ENCODE data around the gene STK32C. TPM values are rescaled to one million over a fixed set of nuclear protein-coding genes. Genes with fewer than 3 reads are reported as not detected.

STK32C gene
- total and polyA plus RNA-seq, 10 of the 15 experiments (the other 5 are each of a cell fraction or from before 2014, with no cell fraction given), result 1.5 to 18.1 (median 6.4) TPM

- TF ChIP-seq EZH2 (IDR thresholded peaks at IDR 0.05; ENCODE audit: borderline replicate concordance, control insufficient read depth, low read depth, low read length), result no peak
- no peak for TF ChIP-seq RBBP5 (conservative IDR thresholded peaks at IDR 0.05)
- no peak for TF ChIP-seq NR2F1 (conservative IDR thresholded peaks at IDR 0.05)
- no peak for TF ChIP-seq RB1 (IDR thresholded peaks at IDR 0.05; ENCODE audit: borderline replicate concordance)
- no peak for TF ChIP-seq NBN (IDR thresholded peaks at IDR 0.05)
- no peak for TF ChIP-seq RELA (IDR thresholded peaks at IDR 0.05; ENCODE audit: borderline replicate concordance, partially characterized antibody)
These were observed 15.9 kb downstream of the STK32C start (continued) for GRCh38 chr10:132291826-132292225.

- POLR2A ChIA-PET, result no interaction called here
- H2AFZ ChIP-seq (ENCODE audit: control insufficient read depth, low read depth, low read length), result no peak overlapping the region
- H3K27me3 ChIP-seq (replicated peaks in 1 of 2; ENCODE audit: control insufficient read depth in 2 of 2, insufficient read depth in 2 of 2, low read length in 1 of 2), result no peaks in the 10 kb centered on the region
- CTCF ChIA-PET, result no interaction called here
- ATAC-seq (no peak), FAIRE-seq (no peak), DNase-seq (ENCODE audit: low read depth, low spot score) (no peak)
- H3K9me3 ChIP-seq (replicated peaks; ENCODE audit: control insufficient read depth, insufficient read depth, low read length), result no peaks in the 10 kb centered on the region
- H3K4me3 ChIP-seq, result no peak overlapping the region
- no peak overlapping the region for H3K9ac ChIP-seq (ENCODE audit: control insufficient read depth, insufficient read depth, low read length)
- H4K20me1 ChIP-seq (ENCODE audit: control insufficient read depth, insufficient read depth), result no peaks in the 10 kb centered on the region
- WGBS (ENCODE audit: insufficient coverage, insufficient replicate concordance, low lambda C conversion rate, missing lambda C conversion rate), result 39% methylated on average over 6 of the region's 6 CpGs
- SMC1A ChIA-PET (ENCODE audit: uncharacterized antibody, unreplicated experiment), result no interaction called here
- H3K4me1 ChIP-seq (ENCODE audit: control insufficient read depth, insufficient read depth, low read length), result no peaks in the 10 kb centered on the region
- intact Hi-C loops (cut with micrococcal nuclease; ENCODE audit: unreplicated experiment) (no loop called here), in situ Hi-C loops (cut with MboI) (no loop called here)
- H3K36me3 ChIP-seq (ENCODE audit: control insufficient read depth in 2 of 2, insufficient read depth in 2 of 2, low read length in 1 of 2), result no peaks in the 10 kb centered on the region
- H3K79me2 ChIP-seq (ENCODE audit: control insufficient read depth, insufficient read depth, low read length), result no peaks in the 10 kb centered on the region
- H3K4me2 ChIP-seq (ENCODE audit: control insufficient read depth, insufficient read depth), result no peak overlapping the region
- H3K27ac ChIP-seq (ENCODE audit: control insufficient read depth, insufficient read depth), result no peak overlapping the region
- no TSS peak for BruUV-seq (replicated peaks)
- RAD21 ChIA-PET (ENCODE audit: unreplicated experiment), result no interaction called here
- no peak for TF ChIP-seq RELA (IDR thresholded peaks at IDR 0.05; ENCODE audit: borderline replicate concordance, partially characterized antibody)
- TF ChIP-seq PAX5 (IDR thresholded peaks at IDR 0.05; ENCODE audit: borderline replicate concordance, low read depth, low read length), result no peak
- TF ChIP-seq, protein P1, sequence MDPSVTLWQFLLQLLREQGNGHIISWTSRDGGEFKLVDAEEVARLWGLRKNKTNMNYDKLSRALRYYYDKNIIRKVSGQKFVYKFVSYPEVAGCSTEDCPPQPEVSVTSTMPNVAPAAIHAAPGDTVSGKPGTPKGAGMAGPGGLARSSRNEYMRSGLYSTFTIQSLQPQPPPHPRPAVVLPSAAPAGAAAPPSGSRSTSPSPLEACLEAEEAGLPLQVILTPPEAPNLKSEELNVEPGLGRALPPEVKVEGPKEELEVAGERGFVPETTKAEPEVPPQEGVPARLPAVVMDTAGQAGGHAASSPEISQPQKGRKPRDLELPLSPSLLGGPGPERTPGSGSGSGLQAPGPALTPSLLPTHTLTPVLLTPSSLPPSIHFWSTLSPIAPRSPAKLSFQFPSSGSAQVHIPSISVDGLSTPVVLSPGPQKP (IDR thresholded peaks at IDR 0.05; ENCODE audit: low read depth, low read length), result no peak
- TF ChIP-seq KDM1A (IDR thresholded peaks at IDR 0.05; ENCODE audit: borderline replicate concordance), result no peak
- TF ChIP-seq NFIC (IDR thresholded peaks at IDR 0.05; ENCODE audit: low read depth, low read length), result no peak
- TF ChIP-seq ZNF207 (IDR thresholded peaks at IDR 0.05; ENCODE audit: borderline replicate concordance), result no peak
- no peak for TF ChIP-seq USF2 (IDR thresholded peaks at IDR 0.05; ENCODE audit: borderline replicate concordance, low read depth, low read length)
- no peak for TF ChIP-seq DPF2 (IDR thresholded peaks at IDR 0.05)
- no peak for TF ChIP-seq ZSCAN29 (IDR thresholded peaks at IDR 0.05)
- no peak for TF ChIP-seq MYC (IDR thresholded peaks at IDR 0.05; ENCODE audit: insufficient read depth, insufficient read length, insufficient replicate concordance, low read length, severe bottlenecking)
- no peak for TF ChIP-seq MTA3 (IDR thresholded peaks at IDR 0.05; ENCODE audit: borderline replicate concordance, low read length)
- no peak for TF ChIP-seq SMC3 (IDR thresholded peaks at IDR 0.05; ENCODE audit: borderline replicate concordance, low read length)
- no peak for TF ChIP-seq STAT1 (conservative IDR thresholded peaks at IDR 0.05)
- no peak for TF ChIP-seq RAD51 (IDR thresholded peaks at IDR 0.05)
- TF ChIP-seq ZBED1 (IDR thresholded peaks at IDR 0.05; ENCODE audit: borderline replicate concordance), result no peak
- TF ChIP-seq, protein P2, sequence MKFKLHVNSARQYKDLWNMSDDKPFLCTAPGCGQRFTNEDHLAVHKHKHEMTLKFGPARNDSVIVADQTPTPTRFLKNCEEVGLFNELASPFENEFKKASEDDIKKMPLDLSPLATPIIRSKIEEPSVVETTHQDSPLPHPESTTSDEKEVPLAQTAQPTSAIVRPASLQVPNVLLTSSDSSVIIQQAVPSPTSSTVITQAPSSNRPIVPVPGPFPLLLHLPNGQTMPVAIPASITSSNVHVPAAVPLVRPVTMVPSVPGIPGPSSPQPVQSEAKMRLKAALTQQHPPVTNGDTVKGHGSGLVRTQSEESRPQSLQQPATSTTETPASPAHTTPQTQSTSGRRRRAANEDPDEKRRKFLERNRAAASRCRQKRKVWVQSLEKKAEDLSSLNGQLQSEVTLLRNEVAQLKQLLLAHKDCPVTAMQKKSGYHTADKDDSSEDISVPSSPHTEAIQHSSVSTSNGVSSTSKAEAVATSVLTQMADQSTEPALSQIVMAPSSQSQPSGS (IDR thresholded peaks at IDR 0.05; ENCODE audit: low read length), result no peak
- no peak for TF ChIP-seq PKNOX1 (IDR thresholded peaks at IDR 0.05)
- no peak for TF ChIP-seq SP1 (IDR thresholded peaks at IDR 0.05; ENCODE audit: low read depth, low read length)
These were observed 17.1 kb downstream of the STK32C start for GRCh38 chr10:132290631-132291030.

Measured in GM12878 (cell line).